OCI-M2 (cell line): ENCODE results near the gene KCTD7.
"Not testable (repeated sequence)": the region's sequence is repeated elsewhere in the genome, so short reads cannot be mapped to it uniquely, and the experiment has no call there.

ENCODE experiments used
- DNase-seq: peaks from one replicate; lab custom pipeline; 2025; ENCODE audit not compliant: unreplicated experiment; lab: John Stamatoyannopoulos, UW

Gene KCTD7

GRCh38 chr7:66681491-66682349 lies 53.0 kb downstream of the KCTD7 start:
- peak; percentile 53 for DNase-seq

GRCh38 chr7:66682350-66683093 lies 53.8 kb downstream of the KCTD7 start:
- no peak for DNase-seq

DNA sequence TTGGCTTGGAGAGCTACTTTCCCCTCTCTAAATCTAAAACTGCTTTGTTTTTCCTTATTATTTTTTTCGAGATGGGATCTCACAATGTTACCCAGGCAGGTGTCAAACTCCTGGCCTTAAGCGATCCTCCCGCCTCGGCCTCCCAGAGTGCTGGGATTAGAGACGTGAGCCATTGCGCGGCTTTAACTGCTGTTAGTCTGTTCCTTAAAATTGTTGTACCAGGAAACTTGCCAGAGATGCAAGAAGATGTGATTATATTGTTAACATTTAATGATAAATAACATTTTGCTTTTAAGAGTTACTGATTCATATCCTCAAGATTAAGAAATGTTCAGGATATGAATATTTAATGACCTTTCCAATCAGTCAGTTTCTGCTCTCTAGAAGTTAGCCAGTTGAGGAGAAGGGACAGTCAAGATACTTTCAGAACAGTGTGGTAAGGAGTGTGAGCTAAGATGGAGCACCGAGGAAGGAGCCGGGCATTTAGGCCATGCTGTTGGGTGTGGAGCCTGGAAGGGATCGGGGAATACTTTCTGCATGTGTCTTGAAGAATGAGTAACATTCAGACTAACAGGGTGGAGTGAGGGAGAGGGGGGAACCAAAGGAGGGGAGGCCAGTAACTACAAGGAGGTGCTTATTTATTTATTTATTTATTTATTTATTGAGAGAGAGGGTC lies 54.6 kb downstream of the KCTD7 start:
- DNase-seq, result not testable (repeated sequence)

GRCh38 chr7:66683770-66684123 lies 55.1 kb downstream of the KCTD7 start:
- DNase-seq, result no peak

DNA sequence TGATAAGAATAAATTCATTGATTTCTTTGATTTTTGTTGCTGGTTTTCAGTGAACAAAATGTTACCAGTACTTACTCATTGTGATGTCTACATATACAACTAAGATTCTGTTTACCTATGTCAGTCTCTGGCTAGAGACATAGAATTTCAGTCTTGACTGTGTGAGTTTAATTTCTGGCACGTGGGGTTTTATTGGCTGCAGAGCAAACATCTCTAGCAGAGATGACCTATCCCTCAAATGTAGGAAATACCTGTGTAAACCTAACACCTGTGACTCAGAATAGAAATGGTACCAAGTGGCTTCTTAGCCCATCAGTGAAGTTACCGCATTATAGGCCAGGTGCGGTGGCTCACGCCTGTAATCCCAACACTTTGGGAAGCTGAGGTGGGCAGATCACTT lies 57.0 kb downstream of the KCTD7 start:
- not testable (repeated sequence) for DNase-seq

DNA sequence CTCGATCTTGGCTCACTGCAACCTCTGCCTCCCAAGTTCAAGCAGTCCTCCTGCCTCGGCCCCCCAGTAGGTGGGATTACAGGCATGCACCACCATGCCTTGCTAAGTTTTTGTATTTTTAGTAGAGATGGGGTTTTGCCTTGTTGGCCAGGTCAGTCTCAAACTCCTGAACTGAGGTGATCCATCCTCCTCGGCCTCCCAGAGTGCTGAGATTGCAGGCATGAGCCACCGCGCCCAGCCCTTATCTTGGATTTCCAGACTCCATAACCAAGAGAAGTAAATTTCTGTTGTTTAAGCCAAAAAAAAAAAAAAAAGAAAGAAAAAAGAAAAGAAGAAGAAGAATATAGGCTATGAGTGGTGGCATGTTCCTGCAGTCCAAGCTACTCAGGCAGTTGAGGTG lies 58.5 kb downstream of the KCTD7 start:
- DNase-seq, result no peak

GRCh38 chr7:66687672-66688071 lies 59.0 kb downstream of the KCTD7 start:
- not testable (repeated sequence) for DNase-seq

GRCh38 chr7:66689081-66689480 lies 60.4 kb downstream of the KCTD7 start:
- no peak for DNase-seq

DNA sequence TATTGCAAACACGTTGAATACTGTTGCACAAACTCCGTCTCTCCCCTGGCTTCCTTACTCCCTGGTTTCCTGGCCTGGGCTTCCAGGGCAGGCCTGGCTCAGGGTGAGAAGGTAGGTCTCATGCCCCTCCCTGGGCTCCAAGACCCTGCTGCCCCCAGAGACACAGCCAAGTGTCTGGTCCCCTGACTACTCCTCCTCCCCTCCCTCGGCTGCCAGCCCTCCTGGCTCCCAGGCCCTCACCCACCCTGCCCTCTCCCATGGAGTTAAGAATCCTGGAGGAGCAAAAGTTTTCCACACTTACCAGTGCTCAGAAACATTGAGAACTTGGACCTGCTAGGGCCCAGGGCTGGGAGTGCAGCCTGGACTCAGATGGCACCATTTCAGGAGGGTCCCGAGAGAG lies 64.7 kb downstream of the KCTD7 start:
- DNase-seq, result no peak
